Naive thymus-derived CD4-positive, alpha-beta T cell (primary cell): ENCODE data around the gene VARS1. TPM values are rescaled to one million over a fixed set of nuclear protein-coding genes. Genes with fewer than 3 reads are reported as not detected.
"Not testable (repeated sequence)": the region's sequence is repeated elsewhere in the genome, so short reads cannot be mapped to it uniquely, and the experiment has no call there.

Source experiments
- ATAC-seq: fragments of 150-1000 bp; cut with Tn5 transposase; 2 replicates; pipeline ENCODE4 v1.10.0; 2021; ENCODE audit warnings: mild to moderate bottlenecking, moderate library complexity
- CTCF ChIA-PET: fragments of 350-600 bp; sonication (Branson Sonifier 250); formaldehyde crosslinking; loops from one replicate; lab custom pipeline; 2021; ENCODE audit warnings: antibody characterized with exemption; lab: Charles Lee
- POLR2A ChIA-PET: fragments of 350-600 bp; sonication (Branson Sonifier 250); formaldehyde crosslinking; loops from one replicate; lab custom pipeline; 2021; ENCODE audit warnings: antibody characterized with exemption, inconsistent platforms; lab: Charles Lee
- DNase-seq, 9 donors: peaks; one replicate each; pipeline versions ENCODE4 v3.0.0 to v3.0.0-alpha.2; 2020 to 2022; ENCODE audit warnings: mixed read lengths in 1 of 9
- H3K27ac ChIP-seq: one replicate; pipeline ENCODE4 v1.7.0; 2013; ENCODE audit warnings: mild to moderate bottlenecking, low read depth, low read length, moderate library complexity
- H3K27me3 ChIP-seq, 2 donors: one replicate each; pipeline ENCODE4 v1.7.0; 2013; ENCODE audit warnings: low read length in 2 of 2, mild to moderate bottlenecking in 2 of 2, moderate library complexity in 2 of 2; ENCODE audit not compliant: control insufficient read depth in 2 of 2, insufficient read depth in 2 of 2
- H3K36me3 ChIP-seq, 3 experiments: 1 replicate in 2 of 3; 2 replicates in 1 of 3; pipeline ENCODE4 v1.7.0; 2013; ENCODE audit warnings: low read length in 3 of 3, mild to moderate bottlenecking in 3 of 3, moderate library complexity in 1 of 3; ENCODE audit not compliant: insufficient read depth in 3 of 3, control insufficient read depth in 2 of 3
- H3K4me1 ChIP-seq, 2 donors: one replicate each; pipeline ENCODE4 v1.7.0; 2013; ENCODE audit warnings: low read length in 2 of 2, mild to moderate bottlenecking in 2 of 2, moderate library complexity in 1 of 2; ENCODE audit not compliant: control insufficient read depth in 2 of 2, insufficient read depth in 2 of 2
- H3K4me3 ChIP-seq: 2 replicates; pipeline ENCODE4 v1.7.0; 2013; ENCODE audit warnings: mild to moderate bottlenecking, low read length
- H3K9me3 ChIP-seq, 3 experiments: 1 replicate in 2 of 3; 2 replicates in 1 of 3; pipeline ENCODE4 v1.7.0; 2013; ENCODE audit warnings: low read length in 3 of 3; ENCODE audit not compliant: control insufficient read depth in 2 of 3
- H3K27ac Mint-ChIP-seq, 9 donors: one replicate each; pipeline ENCODE4 v1.8.0; 2020 to 2022; ENCODE audit warnings: mixed read lengths in 9 of 9, mild to moderate bottlenecking in 8 of 9, moderate library complexity in 5 of 9, inconsistent platforms in 2 of 9
- H3K27me3 Mint-ChIP-seq, 5 donors: one replicate each; pipeline ENCODE4 v1.8.0; 2021 to 2022; ENCODE audit warnings: mixed read lengths in 5 of 5, mild to moderate bottlenecking in 1 of 5
- H3K36me3 Mint-ChIP-seq, 5 donors: one replicate each; pipeline ENCODE4 v1.8.0; 2020 to 2022; ENCODE audit warnings: mixed read lengths in 5 of 5, mild to moderate bottlenecking in 3 of 5, inconsistent platforms in 1 of 5
- H3K4me1 Mint-ChIP-seq, 7 donors: one replicate each; pipeline ENCODE4 v1.8.0; 2020 to 2022; ENCODE audit warnings: mixed read lengths in 7 of 7, mild to moderate bottlenecking in 3 of 7, inconsistent platforms in 1 of 7
- H3K4me3 Mint-ChIP-seq, 10 donors: one replicate each; pipeline ENCODE4 v1.8.0; 2020 to 2022; ENCODE audit warnings: mild to moderate bottlenecking in 10 of 10, mixed read lengths in 10 of 10, moderate library complexity in 6 of 10, inconsistent platforms in 2 of 10
- H3K9me3 Mint-ChIP-seq, 11 donors: one replicate each; pipeline ENCODE4 v1.8.0; 2020 to 2022; ENCODE audit warnings: mixed read lengths in 11 of 11, mild to moderate bottlenecking in 4 of 11, inconsistent platforms in 1 of 11, moderate library complexity in 1 of 11
- intact Hi-C, 2 donors: fragments of 100-400 bp; cut with micrococcal nuclease; formaldehyde crosslinking; loops; one replicate each; pipeline ENCODE4 v1.15.1; 2023
- polyA plus RNA-seq, 2 donors: library from polyadenylated mRNA; unstranded; fragments of 300-500 nt; fragmentation: Illumina TruSeq; gene quantifications; one replicate each; pipeline ENCODE4 v1.2.3, GENCODE V29; 2021
- total RNA-seq, 6 experiments: library from RNA in 5 of 6; stranded (reverse) in 5 of 6; gene quantifications; 1 replicate in 5 of 6; 2 replicates in 1 of 6; pipeline ENCODE4 v1.2.3 and lab custom pipeline; 2021 to 2026

The VARS1 gene
- total and polyA plus RNA-seq, 7 experiments from 2014 or later, result 32.2 to 84.2 (median 44.8) TPM

GRCh38 chr6:31806470-31807272 lies 11.1 kb upstream of the VARS1 start, which contains the start of gene LSM2:
LSM2 (minus strand) TSS chr6:31806966; CDS start chr6:31806757, 209 bp downstream.
- ChIA-PET POLR2A (interaction anchor here (0.6 to 3.4 kb wide), 26 partner anchors 8 to 1470 kb away, joined by 3 to 30 read pairs (median 5); partner anchors contain the start of genes ABHD16A, B3GALT4, BAG6 and C6orf47), CTCF (interaction anchor here (0.6 to 2.0 kb wide), 8 partner anchors 9 to 77 kb away, joined by 3 to 11 read pairs (median 6); partner anchors contain the start of genes DDAH2, HSPA1B and VARS1)
- H3K9me3 Mint-ChIP-seq, result no peaks in the 10 kb centered on the region

GRCh38 chr6:31805939-31806469 lies 10.5 kb upstream of the VARS1 start:
- H3K36me3 Mint-ChIP-seq, result peaks cover under 1 to 22% (median 9%) of the 10 kb centered on the region in 5 donors
- no peaks in the 10 kb centered on the region for H3K9me3 ChIP-seq
- DNase-seq (no peak), ATAC-seq (no peak)
- ChIA-PET CTCF (interaction anchor here (1.5 to 2.0 kb wide), 5 partner anchors 8 to 76 kb away, joined by 4 to 11 read pairs (median 6); partner anchors contain the start of genes DDAH2 and VARS1), POLR2A (interaction anchor here (0.6 to 3.4 kb wide), 20 partner anchors 8 to 1471 kb away, joined by 3 to 30 read pairs (median 8); partner anchors contain the start of genes ABHD16A, B3GALT4, BAG6 and C6orf47)
- peak overlapping the region; percentile 92 for H3K4me3 ChIP-seq
- peak overlapping the region; percentile 88 to 97 (median 93) for H3K27ac Mint-ChIP-seq
- H3K27me3 ChIP-seq, result no peaks in the 10 kb centered on the region
- no peaks in the 10 kb centered on the region for H3K9me3 Mint-ChIP-seq
- no peaks in the 10 kb centered on the region for H3K27me3 Mint-ChIP-seq
- H3K36me3 ChIP-seq, result peaks cover 0 to 11% (median 0%) of the 10 kb centered on the region in 3 experiments
- peaks cover 16 to 47% (median 27%) of the 10 kb centered on the region in 7 donors for H3K4me1 Mint-ChIP-seq
- intact Hi-C loops, result loop anchor here (1.0 kb wide), 3 partner anchors 9 to 67 kb away; partner anchors contain the start of gene VARS1 (in 1 of the 2)
- H3K4me1 ChIP-seq, result peaks cover 9 to 14% of the 10 kb centered on the region in 2 donors
- H3K27ac ChIP-seq, result peak overlapping the region; percentile 89
- peak overlapping the region; percentile 86 to 95 (median 92) for H3K4me3 Mint-ChIP-seq

More at GRCh38 chr6:31806470-31807272, 11.1 kb upstream of the VARS1 start, which contains the start of gene LSM2:
- Mint-ChIP-seq H3K27ac (peak within 1 kb of the TSS; percentile 88 to 97 (median 93)), H3K36me3 (peaks cover 4 to 21% (median 12%) of the 10 kb centered on the region in 5 donors), H3K4me1 (peaks cover 16 to 47% (median 30%) of the 10 kb centered on the region in 7 donors), H3K4me3 (peak within 1 kb of the TSS; percentile 86 to 95 (median 92)), H3K27me3 (no peaks in the 10 kb centered on the region)
- intact Hi-C loops, result loop anchor here (1.0 kb wide), 3 partner anchors 9 to 67 kb away; partner anchors contain the start of gene VARS1 (in 1 of the 2)
- ATAC-seq (peak; percentile 100), DNase-seq (peak; percentile 96 to 98 (median 98))
- peaks cover 9 to 14% of the 10 kb centered on the region in 2 donors for H3K4me1 ChIP-seq
- H3K4me3 ChIP-seq, result peak within 1 kb of the TSS; percentile 92
- H3K27ac ChIP-seq, result peak within 1 kb of the TSS; percentile 89
- H3K9me3 ChIP-seq, result no peaks in the 10 kb centered on the region
- H3K27me3 ChIP-seq, result no peaks in the 10 kb centered on the region
- peaks cover 0 to 17% (median 0%) of the 10 kb centered on the region in 3 experiments for H3K36me3 ChIP-seq

GRCh38 chr6:31801031-31801927 lies 5.7 kb upstream of the VARS1 start:
- not testable (repeated sequence) for H3K27ac Mint-ChIP-seq

DNA sequence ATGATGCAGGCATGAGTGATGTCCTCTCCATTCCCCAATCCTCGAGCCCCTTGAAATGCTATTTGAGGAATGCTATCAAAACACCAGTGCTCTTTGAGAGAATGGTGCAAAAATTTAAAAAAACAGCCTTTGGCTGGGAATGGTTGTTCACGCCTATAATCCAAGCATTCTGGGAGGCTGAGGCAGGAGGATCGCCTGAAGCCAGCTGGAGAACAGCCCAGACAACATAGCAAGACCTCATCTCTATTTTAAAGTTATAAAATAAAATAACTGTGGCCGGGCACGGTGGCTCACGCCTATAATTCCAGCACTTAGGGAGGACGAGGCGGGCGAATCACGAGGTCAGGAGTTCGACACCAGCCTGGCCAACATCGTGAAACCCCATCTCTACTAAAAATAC lies 4.2 kb upstream of the VARS1 start:
- Mint-ChIP-seq H3K36me3 (peaks cover 0 to 19% (median 4%) of the 10 kb centered on the region in 5 donors), H3K9me3 (no peaks in the 10 kb centered on the region), H3K27me3 (no peaks in the 10 kb centered on the region), H3K4me3 (no peak overlapping the region), H3K27ac (peak overlapping the region in 2 of 9 donors; percentile 3 to 80), H3K4me1 (peaks cover 6 to 45% (median 34%) of the 10 kb centered on the region in 7 donors)
- POLR2A ChIA-PET, result interaction anchor here (0.7 to 1.5 kb wide), 3 partner anchors 24 to 1172 kb away, joined by 3 to 8 read pairs (median 3); no protein-coding TSS in a partner anchor
- no peak overlapping the region for H3K27ac ChIP-seq
- no peaks in the 10 kb centered on the region for H3K27me3 ChIP-seq
- H3K4me3 ChIP-seq, result no peak overlapping the region
- no peaks in the 10 kb centered on the region for H3K9me3 ChIP-seq
- CTCF ChIA-PET, result interaction anchor here (0.5 to 0.6 kb wide), 3 partner anchors 46 to 1104 kb away, joined by 3 to 4 read pairs (median 3); no protein-coding TSS in a partner anchor
- no peaks in the 10 kb centered on the region for H3K36me3 ChIP-seq
- DNase-seq (no peak), ATAC-seq (no peak)
- H3K4me1 ChIP-seq, result peaks cover 24 to 29% of the 10 kb centered on the region in 2 donors
- intact Hi-C loops, result loop anchor here (5.0 kb wide), 3 partner anchors 33 to 132 kb away; partner anchors contain the start of genes CSNK2B (in 1 of the 2), EHMT2 (in 1 of the 2) and LY6G5B (in 1 of the 2)

More at GRCh38 chr6:31801031-31801927, 5.7 kb upstream of the VARS1 start:
- H3K27me3 Mint-ChIP-seq, intact Hi-C loops, H3K27me3 ChIP-seq, H3K9me3 Mint-ChIP-seq, H3K36me3 ChIP-seq, ATAC-seq, H3K4me3 Mint-ChIP-seq, DNase-seq, H3K4me3 ChIP-seq, H3K27ac ChIP-seq, H3K9me3 ChIP-seq: not testable (repeated sequence)
- CTCF ChIA-PET, result interaction anchor here (1.0 kb wide), 1 partner anchor 23 kb away, joined by 3 read pairs; no protein-coding TSS in a partner anchor
- Mint-ChIP-seq H3K4me1 (peaks cover 13 to 51% (median 39%) of the 10 kb centered on the region in 7 donors), H3K36me3 (peaks cover 0 to 18% (median 4%) of the 10 kb centered on the region in 5 donors)
- POLR2A ChIA-PET, result interaction anchor here (0.8 kb wide), 1 partner anchor 64 kb away, joined by 4 read pairs; no protein-coding TSS in a partner anchor
- H3K4me1 ChIP-seq, result peaks cover 28 to 30% of the 10 kb centered on the region in 2 donors

- H3K4me3 ChIP-seq, result no peak overlapping the region
- H3K4me1 Mint-ChIP-seq, result peaks cover 12 to 47% (median 33%) of the 10 kb centered on the region in 7 donors
- POLR2A ChIA-PET, result interaction anchor here (0.6 to 2.5 kb wide), 9 partner anchors 10 to 256 kb away, joined by 3 to 24 read pairs (median 3); partner anchors contain the start of genes HSPA1A, HSPA1B, LSM2 and MSH5
Observed at GRCh38 chr6:31797588-31797987, 2.0 kb upstream of the VARS1 start.

More at GRCh38 chr6:31797588-31797987, 2.0 kb upstream of the VARS1 start:
- CTCF ChIA-PET, result interaction anchor here (1.0 to 2.5 kb wide), 5 partner anchors 9 to 69 kb away, joined by 3 to 13 read pairs (median 4); partner anchors contain the start of genes DDAH2, HSPA1B and LSM2
- Mint-ChIP-seq H3K4me3 (peak overlapping the region; percentile 55 to 99 (median 80)), H3K27me3 (no peaks in the 10 kb centered on the region), H3K36me3 (peaks cover 0 to 16% (median 0%) of the 10 kb centered on the region in 5 donors), H3K27ac (peak overlapping the region; percentile 80 to 98 (median 93)), H3K9me3 (no peaks in the 10 kb centered on the region)
- no peak for ATAC-seq
- Histone ChIP-seq H3K36me3 (no peaks in the 10 kb centered on the region), H3K9me3 (no peaks in the 10 kb centered on the region), H3K4me1 (peaks cover 24 to 32% of the 10 kb centered on the region in 2 donors), H3K27me3 (no peaks in the 10 kb centered on the region), H3K27ac (peak overlapping the region; percentile 71)
- intact Hi-C loops, result loop anchor here (1.0 to 5.0 kb wide), 5 partner anchors 9 to 130 kb away; partner anchors contain the start of genes CSNK2B (in 1 of the 2), EHMT2 (in 1 of the 2), HSPA1A (in 1 of the 2) and HSPA1L (in 1 of the 2)
- DNase-seq, result peak in 5 of 9 donors; percentile 38 to 50 (median 45)
